Fibroblast of skin of abdomen (primary cell): ENCODE results near the gene REG3A.

Experiments
- DNase-seq: peaks from one replicate; pipeline ENCODE4 v3.0.0-alpha.2; 2013

REG3A gene

DNA sequence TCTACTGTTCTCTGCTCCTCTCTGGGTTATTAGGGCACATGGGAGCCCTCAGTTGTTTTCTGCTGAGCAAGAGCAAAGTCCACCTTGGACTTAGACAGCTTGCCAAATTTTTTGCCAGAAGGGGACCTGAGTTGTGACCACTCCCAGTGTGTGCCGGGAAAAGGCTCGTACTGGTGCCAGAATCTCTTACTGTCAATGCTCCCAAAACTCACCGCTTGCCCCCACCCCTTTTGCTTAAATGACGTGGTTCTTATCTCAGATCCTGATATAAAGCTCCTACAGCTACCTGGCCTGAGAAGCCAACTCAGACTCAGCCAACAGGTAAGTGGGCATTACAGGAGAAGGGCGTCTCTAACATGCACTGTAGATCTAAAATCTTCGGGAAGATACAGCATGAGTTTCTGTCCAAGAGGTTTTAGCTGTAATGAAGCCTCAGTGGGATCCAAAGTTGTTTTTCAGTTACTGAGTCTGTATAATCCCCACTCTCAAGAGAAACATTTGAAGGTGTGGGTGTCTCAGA is 39.3 kb downstream of the REG3A start, which contains the start of gene REG1A:
Gene REG1A, plus strand, starts transcription at position 295 of the 520 bp plus-strand sequence. CDS start 374 bp downstream, outside the sequence.
- no peak for DNase-seq

DNA sequence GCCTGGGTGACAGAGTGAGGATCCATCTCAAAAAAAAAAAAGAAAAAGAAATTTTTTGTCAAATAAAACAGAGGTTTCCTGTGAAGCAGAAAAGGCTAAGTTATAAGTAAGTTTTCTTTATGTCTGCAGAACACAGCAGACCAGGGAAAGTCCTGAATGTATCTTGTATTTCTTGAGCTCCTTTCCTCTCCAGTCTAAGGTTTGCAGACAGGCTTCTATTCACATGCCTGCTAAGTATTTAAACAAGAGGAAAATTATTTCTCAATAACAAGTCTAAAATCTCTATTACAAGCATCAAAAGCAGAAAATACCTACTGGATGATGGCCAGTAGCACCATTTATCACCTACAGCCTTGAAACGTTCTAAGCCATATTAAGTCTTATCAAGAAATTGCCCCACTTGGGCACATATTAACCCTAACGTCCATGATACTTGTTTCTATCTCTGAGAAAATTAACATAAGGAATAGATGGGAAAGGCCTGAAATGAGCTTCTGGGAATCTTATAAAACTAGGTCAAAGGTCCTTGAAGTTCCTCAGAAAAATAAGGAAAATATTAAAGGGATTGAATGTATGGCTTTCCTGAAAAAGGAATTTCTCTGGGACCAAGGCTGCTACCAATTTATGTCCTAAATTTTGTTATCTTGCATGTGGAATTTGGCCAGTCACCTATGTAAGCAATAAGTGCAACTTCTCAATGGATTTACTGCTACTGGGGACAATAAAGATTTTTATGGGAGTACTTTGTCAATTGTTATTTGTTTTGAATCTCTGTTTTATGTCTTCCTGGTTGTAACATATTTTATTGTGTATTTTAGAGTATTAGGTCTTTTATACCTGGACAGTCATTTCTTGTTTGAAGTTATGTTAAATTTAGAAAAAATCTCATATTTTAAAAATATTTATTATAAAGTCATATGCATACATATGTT is 42.3 kb downstream of the REG3A start:
- no peak for DNase-seq

DNA sequence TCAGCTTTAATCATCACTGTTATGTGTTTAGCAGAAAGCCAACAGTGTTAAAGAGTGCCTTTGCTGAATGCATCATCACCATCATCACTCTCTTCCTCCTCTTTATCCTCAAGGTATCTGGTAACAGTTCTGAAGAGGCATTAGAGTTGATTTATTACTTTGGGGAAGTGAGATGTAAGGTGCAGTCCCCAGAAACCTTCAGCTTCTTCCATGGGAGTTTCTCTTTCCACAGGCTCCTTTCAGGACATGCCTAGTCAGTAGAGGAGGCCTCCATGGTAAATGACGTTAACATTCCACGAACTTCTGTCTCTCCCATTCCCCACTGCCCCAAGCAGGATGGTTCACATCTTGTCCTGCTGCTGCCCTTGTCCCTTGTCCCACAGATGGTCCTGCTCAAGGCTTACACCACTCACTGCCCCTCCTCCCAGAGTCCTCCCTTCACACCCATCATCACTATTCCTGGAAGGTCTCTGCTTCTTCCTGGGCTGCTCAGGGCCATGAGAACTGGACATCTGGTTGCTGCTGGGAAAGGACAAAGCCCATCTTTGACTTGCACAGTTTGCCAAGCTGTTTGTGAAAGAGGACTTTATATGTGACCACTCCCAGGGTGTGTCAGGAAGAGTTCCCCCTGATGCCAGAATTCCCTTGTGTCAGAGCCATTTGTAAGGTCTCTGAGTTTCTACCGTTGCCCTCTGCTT is 44.6 kb downstream of the REG3A start:
- no peak for DNase-seq

DNA sequence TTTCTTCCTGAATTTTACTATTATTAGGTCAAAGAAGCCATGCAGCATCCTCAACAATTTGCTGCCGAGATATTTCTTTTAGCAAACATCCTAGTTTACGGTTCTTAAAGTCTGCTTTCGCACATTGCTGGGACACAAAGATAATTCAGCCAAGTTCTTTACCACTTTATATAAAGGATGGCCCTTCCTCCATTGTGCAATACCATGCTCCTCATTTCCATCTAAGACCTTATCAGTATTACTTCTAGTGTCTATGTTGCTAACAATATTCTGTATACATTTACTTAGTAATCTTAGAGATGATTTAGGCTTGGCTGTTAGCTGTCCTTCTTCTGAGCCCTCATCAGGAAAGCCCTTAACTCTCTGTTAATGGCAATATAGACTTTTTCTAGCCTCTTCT is 47.3 kb downstream of the REG3A start:
- DNase-seq: no peak
